8988T (cell line): ENCODE results near the gene SSX4B.
A peak's percentile ranks its signal among the peaks of the same experiment; 100 is the strongest.
"Not testable (repeated sequence)": the region's sequence is repeated elsewhere in the genome, so short reads cannot be mapped to it uniquely, and the experiment has no call there.

ENCODE experiments used
- DNase-seq: peaks from one replicate; pipeline ENCODE4 v3.0.0; 2011

The SSX4B gene, protein sequence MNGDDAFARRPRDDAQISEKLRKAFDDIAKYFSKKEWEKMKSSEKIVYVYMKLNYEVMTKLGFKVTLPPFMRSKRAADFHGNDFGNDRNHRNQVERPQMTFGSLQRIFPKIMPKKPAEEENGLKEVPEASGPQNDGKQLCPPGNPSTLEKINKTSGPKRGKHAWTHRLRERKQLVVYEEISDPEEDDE

DNA sequence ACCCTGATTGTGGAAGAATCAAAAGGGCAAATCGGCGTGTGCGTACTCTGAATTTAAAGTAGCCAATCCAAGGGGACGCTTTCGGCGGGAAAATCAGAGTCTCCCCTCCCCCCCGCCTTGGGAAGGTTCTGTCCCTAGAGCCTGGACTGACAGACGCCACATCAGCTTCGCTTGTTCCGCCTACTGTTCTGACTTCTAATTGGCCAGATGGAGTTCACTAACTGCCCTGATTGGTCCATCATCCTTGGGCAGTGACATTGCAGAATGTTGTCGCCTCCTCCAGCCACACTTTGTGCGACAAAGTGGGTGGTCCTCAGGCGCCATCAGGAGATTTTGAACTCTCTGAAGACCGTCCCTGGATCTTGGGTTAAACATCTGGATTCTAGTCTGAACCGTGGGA is at the start of gene SSX4B:
Gene SSX4B, minus strand, starts transcription at position 101 of the 400 bp plus-strand sequence. CDS start 588 bp downstream, outside the sequence.
- DNase-seq, result not testable (repeated sequence)

DNA sequence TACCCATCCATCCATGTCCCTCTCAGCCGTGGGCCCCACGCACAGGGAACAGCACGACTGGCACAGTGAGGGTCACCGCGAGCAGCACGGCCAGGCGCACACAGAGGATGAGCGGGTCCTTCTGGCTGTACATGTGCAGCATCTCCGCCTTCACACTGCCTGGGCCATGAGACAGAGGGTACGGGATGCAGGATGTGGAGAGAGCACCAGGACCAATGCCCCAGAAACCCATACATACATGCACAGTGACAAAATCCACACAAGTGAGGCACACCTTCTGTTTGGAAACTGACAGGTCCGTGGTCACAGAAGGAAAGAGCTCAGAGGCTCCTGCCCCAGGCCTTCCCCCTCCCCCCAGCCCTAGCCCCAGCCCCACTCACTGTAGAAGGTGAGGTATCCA is 48.8 kb upstream of the SSX4B start:
- DNase-seq, result no peak

DNA sequence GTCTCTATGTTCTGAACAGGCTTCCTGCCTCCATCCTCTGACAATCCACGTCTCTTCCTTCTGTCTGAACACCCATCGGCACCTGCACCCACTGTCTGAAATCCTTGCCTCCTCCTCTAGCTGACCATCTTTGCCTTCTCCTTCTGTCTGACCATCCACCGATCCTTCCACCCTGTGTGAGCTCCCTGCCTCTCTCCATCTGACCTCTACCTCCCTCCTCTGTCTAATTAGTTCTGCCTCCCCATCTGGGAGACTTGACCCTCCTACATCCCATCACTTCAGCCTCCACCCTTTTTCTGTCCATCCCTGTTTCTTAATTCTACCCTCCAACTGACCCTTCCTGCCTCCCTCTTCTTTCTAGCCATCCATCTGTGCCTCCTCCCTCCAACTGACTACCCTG is 48.3 kb upstream of the SSX4B start:
- no peak for DNase-seq

DNA sequence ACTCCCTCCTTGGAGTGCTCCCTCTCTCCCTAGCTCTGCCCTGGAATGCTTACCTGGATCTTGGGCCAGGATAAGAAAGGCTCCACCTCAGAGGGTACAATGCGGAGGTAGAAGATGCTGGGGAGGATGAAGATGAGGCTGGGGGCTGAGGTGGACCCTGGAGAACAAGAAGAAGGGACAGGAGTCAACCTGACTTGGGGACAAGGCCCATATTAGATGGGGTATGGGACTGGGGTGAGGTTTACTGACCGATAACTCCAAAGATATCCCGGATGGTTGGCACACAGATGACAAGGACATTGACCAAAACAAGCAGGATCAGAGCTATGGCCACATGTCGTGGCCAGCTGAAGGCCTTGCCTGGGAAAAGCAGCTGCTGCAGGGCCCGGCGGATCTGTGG is 47.7 kb upstream of the SSX4B start:
- DNase-seq, result no peak

DNA sequence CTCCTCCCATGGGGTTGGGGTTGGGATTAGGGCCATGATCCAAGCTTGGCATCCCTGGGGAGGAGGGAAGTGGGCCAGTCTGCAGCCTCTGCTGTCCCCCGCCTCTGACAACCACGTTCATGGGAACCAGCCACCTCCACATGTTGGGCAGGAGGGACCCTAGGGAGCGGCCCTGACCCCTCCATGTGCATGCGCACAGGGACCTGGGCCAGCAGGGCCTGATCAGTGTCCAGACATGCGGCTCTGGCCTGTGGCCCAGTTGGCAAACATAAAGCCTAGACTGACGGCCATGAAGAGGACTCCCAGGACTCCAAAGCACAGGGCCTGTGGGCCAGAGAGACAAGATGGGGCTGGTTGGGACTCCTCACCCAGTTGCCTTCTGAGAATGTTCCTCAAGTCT is 47.0 kb upstream of the SSX4B start:
- peak; percentile 2 for DNase-seq

DNA sequence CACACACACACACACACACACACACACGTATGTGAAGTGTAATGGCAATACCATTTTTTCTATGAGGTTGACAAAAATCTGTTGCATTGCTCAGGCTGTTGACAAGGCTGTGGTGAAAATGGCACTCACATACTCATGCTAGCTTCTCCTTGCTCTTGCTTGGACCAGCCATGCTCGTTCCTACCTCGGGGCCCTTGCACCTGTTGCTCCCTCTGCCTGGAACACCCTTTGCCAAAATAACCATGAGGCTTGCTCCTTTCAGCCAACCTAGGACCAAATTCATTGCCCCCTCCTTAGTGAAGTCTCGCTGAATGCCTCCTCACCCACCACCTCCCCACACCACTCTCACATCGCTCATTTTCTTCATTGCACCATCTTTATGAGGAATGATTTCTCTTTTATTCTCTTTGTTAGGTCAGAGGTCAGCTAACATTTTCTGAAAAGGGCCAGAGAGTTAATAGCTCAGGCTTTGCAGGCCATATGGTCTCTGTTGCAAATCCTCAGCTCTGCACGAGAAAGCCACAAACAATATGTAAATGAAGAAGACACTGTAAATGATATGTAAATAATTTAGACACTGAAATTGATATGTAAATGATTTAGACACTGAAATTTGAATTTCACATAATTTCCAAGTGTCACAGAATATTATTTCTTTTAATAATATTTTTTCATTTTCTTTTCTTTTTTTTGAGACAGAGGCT is 45.0 kb upstream of the SSX4B start:
- DNase-seq, result no peak

DNA sequence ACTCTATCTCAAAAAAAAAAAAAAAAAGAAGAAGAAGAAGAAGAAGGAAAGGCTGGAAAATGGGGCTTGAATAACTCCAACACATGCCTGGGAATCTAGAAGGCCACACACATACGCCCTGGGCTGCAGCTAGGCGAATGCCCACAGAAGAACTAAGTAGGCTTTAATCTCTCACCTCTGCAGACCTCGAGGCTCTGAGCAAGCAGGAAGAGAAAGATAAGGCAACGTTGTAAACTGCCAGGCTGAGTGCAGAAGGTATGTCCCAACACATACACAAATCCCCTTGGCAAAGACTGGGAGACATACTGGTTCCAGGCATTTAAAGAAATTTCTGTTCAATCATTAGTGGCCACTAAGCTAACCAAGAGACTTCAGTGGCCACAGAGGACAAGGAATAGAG is 39.9 kb upstream of the SSX4B start:
- DNase-seq, result no peak

DNA sequence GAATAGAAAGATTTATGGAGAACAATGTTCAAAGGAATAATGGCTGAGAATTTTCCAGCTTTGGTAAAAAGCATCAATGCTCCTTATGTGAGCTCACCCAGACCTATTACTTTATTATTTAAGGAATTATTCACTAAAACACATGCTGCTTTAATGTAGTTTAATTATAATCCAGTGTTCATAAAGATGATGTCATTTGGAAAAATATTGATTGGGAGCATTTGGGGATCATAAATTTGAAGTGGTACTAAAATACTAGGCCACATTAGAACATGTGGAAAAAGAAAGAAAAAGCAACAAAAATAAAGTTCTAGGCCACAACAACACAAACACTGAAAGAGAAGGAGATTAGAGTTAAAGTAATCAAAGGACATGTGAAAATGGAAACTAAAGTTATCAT is 38.3 kb upstream of the SSX4B start:
- DNase-seq, result no peak

DNA sequence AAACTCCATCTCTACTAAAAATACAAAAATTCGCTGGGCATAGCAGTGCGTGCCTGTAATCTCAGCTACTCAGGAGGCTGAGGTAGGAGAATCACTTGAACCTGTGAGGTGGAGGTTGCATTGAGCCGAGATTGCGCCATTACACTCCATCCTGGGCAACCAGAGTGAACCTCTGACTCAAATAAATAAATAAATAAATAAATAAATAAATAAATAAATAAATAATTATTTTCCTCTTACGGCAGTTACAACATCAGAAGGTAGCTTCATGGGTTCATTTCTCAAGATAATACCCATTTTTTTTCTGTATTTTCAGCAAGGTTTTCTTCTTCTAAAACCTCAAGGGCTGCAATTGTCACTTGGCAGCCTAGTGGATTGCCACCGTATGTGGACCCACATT is 35.4 kb upstream of the SSX4B start:
- not testable (repeated sequence) for DNase-seq

DNA sequence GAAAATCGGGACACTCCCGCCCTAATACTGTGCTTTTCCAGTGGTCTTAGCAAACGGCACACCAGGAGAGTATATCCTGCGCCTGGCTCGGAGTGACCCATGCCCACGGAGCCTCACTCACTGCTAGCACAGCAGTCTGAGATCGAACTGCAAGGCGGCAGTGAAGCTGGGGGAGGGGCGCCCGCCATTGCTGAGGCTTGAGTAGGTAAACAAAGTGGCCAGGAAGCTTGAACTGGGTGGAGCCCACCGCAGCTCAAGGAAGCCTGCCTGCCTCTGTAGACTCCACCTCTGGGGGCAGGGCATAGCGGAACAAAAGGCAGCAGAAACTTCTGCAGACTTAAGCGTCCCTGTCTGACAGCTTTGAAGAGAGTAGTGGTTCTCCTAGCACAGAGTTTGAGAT is 22.0 kb upstream of the SSX4B start:
- DNase-seq, result not testable (repeated sequence)

DNA sequence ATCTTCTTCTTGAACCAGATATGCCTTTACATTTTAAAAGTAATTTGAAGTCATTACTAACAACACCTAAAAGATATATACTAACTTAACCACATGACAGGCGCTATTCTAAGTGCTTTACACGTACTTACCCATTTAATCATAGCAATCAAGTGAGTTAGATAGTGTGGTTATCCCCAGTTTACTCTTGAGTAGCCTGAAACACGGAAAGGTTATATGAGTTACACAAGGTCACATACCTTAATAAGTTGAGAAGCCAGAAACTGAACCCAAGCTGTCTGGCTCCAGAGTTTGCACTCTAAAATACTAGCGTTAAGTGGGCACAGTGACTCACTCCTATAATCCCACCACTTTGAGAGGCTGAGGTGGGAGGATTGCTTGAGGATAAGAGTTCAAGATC is 18.4 kb upstream of the SSX4B start:
- not testable (repeated sequence) for DNase-seq

DNA sequence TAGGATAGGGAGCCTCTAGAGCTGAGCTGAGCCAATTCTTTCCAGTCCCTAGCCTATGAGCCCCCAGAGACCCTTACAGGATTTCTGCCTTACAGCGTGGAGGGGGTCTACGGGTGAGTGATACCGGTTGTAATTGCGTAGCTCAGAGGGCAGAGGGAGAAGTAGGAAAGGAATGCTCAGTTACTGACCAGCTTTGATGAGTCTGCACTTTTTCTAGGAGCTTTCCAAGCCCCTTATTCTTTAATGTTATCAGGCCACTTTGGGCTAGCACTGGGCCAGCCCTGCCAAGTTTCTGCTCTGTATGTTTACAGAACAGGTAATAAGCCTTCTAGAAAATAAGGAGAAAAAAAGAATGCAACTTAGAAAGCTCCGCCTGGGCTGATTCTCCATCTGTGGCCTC is 17.8 kb upstream of the SSX4B start:
- not testable (repeated sequence) for DNase-seq

DNA sequence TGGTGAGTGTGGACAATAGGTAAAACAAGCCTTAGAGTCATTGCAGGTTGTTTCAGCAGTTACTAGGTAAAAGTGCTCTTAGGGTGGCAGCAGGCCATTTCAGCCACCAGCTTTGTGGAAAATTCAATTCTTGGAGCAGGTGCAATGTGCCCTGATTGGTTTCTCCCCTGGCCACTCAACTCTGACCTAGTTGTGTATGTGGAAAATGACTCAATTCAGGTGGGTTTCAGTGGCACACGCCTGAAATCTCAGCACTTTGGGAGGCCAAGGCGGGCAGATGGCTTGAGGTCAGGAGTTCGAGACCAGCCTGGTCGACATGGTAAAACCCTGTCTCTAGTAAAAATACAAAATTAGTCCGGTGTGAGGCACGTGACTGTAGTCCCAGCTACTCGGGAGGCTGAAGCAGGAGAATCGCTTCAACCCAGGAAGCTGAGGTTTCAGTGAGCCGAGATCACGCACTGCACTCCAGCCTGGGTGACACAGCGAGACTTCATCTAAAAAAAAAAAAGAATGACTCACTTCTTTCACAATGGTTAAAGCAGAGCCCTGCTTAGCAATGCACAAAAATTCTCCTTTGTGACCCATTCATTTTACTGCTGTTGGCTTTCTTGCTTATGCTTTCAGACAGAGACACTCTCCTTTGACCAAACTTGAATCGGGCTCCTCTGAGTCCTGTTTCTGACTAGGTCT is 15.4 kb upstream of the SSX4B start:
- not testable (repeated sequence) for DNase-seq

DNA sequence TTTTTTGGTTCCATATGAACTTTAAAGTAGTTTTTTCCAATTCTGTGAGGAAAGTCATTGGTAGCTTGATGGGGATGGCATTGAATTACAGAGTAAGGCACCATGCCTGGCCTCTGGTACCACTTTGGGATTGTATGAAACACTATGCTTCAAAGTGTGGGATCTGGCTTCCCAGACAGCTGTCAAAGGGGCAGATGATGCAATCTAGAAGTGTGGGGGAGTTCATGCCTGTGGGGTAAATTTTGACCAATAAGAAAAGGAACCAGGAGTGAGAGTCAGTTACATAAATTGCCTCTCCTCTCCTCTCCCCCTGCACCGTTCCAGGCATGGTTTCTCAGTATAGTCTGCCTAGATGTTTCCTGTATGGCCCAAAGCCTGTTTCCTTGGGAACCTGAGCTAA is 13.9 kb downstream of the SSX4B start:
- DNase-seq, result not testable (repeated sequence)

DNA sequence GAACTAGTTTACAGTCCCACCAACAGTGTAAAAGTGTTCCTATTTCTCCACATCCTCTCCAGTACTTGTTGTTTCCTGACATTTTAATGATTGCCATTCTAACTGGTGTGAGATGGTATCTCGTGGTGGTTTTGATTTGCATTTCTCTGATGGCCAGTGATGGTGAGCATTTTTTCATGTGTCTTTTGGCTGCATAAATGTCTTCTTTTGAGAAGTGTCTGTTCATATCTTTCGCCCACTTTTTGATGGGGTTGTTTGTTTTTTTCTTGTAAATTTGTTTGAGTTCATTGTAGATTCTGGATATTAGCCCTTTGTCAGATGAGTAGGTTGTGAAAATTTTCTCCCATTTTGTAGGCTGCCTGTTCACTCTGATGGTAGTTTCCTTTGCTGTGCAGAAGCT is 14.8 kb downstream of the SSX4B start:
- DNase-seq, result not testable (repeated sequence)

DNA sequence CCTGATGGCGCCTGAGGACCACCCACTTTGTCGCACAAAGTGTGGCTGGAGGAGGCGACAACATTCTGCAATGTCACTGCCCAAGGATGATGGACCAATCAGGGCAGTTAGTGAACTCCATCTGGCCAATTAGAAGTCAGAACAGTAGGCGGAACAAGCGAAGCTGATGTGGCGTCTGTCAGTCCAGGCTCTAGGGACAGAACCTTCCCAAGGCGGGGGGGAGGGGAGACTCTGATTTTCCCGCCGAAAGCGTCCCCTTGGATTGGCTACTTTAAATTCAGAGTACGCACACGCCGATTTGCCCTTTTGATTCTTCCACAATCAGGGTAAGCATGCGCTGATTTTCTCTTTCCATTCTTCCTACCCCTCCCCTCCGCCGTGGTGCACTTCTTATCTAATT is 28.5 kb downstream of the SSX4B start, which contains the start of gene SSX4:
Gene SSX4, plus strand, starts transcription at position 301 of the 400 bp plus-strand sequence. CDS start 515 bp downstream, outside the sequence.
- DNase-seq, result not testable (repeated sequence)

DNA sequence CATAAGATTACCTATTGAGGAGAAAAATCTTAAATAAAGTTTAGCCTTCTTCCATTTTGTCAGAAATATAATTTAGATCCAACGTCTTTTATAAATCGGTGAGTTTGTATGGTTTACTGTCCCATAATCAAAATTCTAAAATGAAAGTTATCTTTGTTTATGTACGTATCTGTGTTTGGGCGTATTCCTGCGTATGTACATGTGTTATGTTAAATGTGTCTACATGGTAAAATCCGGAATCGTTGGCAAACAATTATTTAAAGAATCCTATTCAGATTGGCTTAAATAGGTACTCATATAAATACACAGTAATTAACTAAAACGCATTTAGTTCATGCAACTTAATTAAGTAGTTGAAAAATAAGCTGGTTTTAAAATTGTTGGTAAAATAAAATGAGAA is 41.4 kb downstream of the SSX4B start:
- DNase-seq, result not testable (repeated sequence)

DNA sequence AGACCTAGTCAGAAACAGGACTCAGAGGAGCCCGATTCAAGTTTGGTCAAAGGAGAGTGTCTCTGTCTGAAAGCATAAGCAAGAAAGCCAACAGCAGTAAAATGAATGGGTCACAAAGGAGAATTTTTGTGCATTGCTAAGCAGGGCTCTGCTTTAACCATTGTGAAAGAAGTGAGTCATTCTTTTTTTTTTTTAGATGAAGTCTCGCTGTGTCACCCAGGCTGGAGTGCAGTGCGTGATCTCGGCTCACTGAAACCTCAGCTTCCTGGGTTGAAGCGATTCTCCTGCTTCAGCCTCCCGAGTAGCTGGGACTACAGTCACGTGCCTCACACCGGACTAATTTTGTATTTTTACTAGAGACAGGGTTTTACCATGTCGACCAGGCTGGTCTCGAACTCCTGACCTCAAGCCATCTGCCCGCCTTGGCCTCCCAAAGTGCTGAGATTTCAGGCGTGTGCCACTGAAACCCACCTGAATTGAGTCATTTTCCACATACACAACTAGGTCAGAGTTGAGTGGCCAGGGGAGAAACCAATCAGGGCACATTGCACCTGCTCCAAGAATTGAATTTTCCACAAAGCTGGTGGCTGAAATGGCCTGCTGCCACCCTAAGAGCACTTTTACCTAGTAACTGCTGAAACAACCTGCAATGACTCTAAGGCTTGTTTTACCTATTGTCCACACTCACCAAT is 43.9 kb downstream of the SSX4B start:
- not testable (repeated sequence) for DNase-seq

DNA sequence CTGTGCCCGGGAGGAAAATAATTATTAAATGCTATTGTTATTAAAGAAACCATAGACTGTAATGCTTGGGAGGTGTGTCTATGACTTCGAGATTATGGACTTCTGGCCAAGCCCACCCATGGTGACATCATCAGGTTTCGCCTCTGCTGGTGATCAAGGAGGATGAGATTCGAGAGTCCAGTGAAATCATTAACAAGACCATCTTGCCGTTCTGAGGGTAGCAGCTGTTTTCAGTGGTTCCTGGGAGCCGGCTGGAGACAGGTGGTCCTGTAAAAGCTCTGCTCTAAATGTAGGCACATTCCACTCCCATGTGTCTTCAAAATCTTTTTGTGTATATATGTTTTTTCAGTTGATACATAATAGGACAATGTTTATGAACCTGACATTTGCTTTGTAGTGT is 52.5 kb downstream of the SSX4B start:
- not testable (repeated sequence) for DNase-seq

DNA sequence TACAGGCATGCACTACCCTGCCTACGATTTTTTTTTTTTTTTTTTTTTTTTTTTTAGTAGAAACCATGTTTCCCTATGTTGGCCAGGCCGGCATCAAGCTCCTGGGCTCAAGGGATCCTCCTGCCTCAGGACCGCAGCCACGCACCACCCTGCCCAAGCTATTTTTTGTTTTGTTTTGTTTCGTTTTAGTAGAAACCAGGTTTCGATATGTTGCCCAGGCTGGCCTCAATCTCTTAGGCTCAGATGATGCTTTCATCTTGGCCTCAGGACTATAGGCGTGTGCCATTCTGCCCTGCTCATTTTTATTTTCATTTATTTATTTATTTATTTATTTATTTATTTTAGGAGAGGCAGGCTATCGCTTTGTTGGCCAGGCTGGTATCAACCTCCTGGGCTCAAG is 54.1 kb downstream of the SSX4B start:
- DNase-seq, result no peak

DNA sequence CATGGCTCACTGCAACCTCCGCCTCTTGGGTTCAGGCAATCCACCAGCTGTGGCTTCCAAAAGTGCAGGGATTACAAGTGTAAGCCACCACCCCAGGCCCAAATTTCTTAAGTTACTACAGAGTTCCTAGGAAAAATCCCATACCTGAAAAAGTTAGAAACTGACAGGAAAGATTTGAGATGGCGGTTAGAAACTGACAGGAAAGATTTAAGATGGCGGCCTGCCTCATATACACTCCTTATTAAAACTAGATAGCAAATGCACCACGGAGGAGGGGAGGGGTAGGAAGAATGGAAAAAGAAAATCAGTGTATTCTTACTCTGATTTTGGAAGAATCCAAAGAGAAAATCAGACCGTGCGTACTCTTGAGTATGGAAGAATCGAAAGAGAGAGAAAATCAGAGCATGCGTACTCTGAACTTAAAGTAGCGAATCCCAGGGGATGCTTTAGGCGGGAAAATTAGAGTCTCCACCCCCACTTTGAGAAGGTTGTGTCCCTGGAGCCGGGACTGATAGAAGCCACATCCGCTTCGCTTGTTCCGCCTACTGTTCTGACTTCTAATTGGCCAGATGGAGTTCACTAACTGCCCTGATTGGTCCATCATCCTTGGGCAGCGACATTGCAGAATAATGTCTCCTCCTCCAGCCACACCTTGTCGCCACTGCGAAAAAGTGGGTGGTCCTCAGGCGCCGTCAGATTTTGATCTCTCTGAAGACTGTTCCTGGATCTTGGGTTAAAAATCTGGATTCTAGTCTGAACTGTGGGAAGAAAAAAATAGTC is 55.3 kb downstream of the SSX4B start, which contains the start of gene SSX3:
Gene SSX3, minus strand, starts transcription at position 389 of the 780 bp plus-strand sequence. CDS start 1,454 bp downstream, outside the sequence.
- not testable (repeated sequence) for DNase-seq
